ENCODE data around the gene DCUN1D3. TPM values are rescaled to one million over a fixed set of nuclear protein-coding genes. Genes with fewer than 3 reads are reported as not detected.

The DCUN1D3 gene
- polyA plus RNA-seq, 1 donor (not counting 4 experiments of a cell fraction or from before 2014, with no cell fraction given) = 9.4 TPM

DNA sequence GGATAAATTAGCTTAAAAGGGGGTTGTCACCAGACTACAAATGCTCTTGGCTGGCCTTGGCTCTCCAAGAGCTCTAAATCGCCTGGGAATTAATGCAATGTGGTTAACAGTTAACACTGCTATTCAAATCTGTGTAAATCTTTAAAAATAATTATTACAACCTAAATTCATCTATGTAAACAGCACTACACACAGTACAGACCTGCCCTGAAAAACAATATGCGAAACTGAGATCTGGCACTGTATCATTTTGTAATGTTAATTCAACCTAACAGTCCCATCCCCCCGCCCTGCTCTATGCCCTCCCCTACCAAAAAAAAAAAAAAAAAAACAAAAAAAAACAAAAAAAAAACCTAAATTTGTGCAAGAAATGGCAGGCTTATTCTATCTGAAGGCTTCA is 40.9 kb downstream of the DCUN1D3 start:
- Histone ChIP-seq H3K36me3 (ENCODE audit: control insufficient read depth in 2 of 2, extremely low read depth in 1 of 2, insufficient read depth in 2 of 2, low read length in 2 of 2) (peaks cover 24 to 29% of the 10 kb centered on the region in 2 experiments), H3K4me3 (ENCODE audit: control insufficient read depth in 2 of 3, extremely low read depth in 1 of 3, insufficient read depth in 2 of 3, low read depth in 1 of 3, low read length in 3 of 3) (no peak overlapping the region), H3K27ac (ENCODE audit: control insufficient read depth, insufficient read depth, low read length) (no peak overlapping the region), H3K9me1 (ENCODE audit: control insufficient read depth, extremely low read depth, insufficient read depth, low read length) (no peaks in the 10 kb centered on the region), H4K20me1 (ENCODE audit: control insufficient read depth, extremely low read depth, insufficient read depth, low read length) (no peaks in the 10 kb centered on the region), H3K4me1 (ENCODE audit: control insufficient read depth, extremely low read depth, insufficient read depth, low read length) (peaks cover 4% of the 10 kb centered on the region), H3K9ac (ENCODE audit: control insufficient read depth, extremely low read depth, insufficient read depth, low read length) (no peak overlapping the region), H2AFZ (ENCODE audit: control insufficient read depth, low read length) (no peak overlapping the region), H3K27me3 (ENCODE audit: control insufficient read depth, extremely low read depth, insufficient read depth, low read length) (no peaks in the 10 kb centered on the region), H3K9me3 (ENCODE audit: control insufficient read depth, low read depth, low read length) (no peaks in the 10 kb centered on the region), H3K4me2 (ENCODE audit: control insufficient read depth, extremely low read depth, insufficient read depth, low read depth, low read length) (no peak overlapping the region), H3K79me2 (ENCODE audit: control insufficient read depth, insufficient read depth, low read length) (peaks cover 26% of the 10 kb centered on the region)
- TF ChIP-seq, protein P1, sequence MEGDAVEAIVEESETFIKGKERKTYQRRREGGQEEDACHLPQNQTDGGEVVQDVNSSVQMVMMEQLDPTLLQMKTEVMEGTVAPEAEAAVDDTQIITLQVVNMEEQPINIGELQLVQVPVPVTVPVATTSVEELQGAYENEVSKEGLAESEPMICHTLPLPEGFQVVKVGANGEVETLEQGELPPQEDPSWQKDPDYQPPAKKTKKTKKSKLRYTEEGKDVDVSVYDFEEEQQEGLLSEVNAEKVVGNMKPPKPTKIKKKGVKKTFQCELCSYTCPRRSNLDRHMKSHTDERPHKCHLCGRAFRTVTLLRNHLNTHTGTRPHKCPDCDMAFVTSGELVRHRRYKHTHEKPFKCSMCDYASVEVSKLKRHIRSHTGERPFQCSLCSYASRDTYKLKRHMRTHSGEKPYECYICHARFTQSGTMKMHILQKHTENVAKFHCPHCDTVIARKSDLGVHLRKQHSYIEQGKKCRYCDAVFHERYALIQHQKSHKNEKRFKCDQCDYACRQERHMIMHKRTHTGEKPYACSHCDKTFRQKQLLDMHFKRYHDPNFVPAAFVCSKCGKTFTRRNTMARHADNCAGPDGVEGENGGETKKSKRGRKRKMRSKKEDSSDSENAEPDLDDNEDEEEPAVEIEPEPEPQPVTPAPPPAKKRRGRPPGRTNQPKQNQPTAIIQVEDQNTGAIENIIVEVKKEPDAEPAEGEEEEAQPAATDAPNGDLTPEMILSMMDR (optimal IDR thresholded peaks at IDR 0.05 in 1 of 3, IDR thresholded peaks at IDR 0.05 in 1 of 3, conservative IDR thresholded peaks at IDR 0.05 in 1 of 3; ENCODE audit: extremely low read depth in 1 of 3, insufficient read depth in 2 of 3, low read length in 3 of 3) = no peak
- TF ChIP-seq EZH2 (IDR thresholded peaks at IDR 0.05; ENCODE audit: low read length) = no peak
- no peak for FAIRE-seq
- DNase-seq (ENCODE audit: low read depth, low spot score) = no peak
- dilution Hi-C loops (cut with MboI; ENCODE audit: extremely low pct_ligation_motif_present, low sequenced_read_pairs) = no loop called here

DNA sequence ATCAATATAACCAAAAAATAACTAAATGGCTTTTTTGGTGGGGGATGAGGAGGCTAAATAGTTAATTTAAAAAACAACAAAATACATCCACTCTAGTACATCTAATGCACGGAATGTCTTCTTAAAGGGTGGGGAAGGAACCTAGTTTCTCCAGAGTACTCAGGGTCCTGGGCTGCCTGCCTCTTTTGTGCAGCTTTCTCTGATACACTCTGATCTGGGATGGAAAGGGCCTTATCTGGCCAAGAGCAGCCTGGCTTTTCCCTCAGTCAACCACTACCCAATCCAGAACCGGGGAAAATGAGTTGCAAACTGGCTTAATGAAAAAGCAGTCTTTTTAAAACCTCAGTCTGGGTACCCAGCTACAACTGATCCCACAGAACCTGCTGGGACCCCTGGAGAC is 42.9 kb downstream of the DCUN1D3 start:
- FAIRE-seq = no peak
- no peak for DNase-seq (ENCODE audit: low read depth, low spot score)
- Histone ChIP-seq H3K27ac (ENCODE audit: control insufficient read depth, insufficient read depth, low read length) (no peak overlapping the region), H3K9me1 (ENCODE audit: control insufficient read depth, extremely low read depth, insufficient read depth, low read length) (no peaks in the 10 kb centered on the region), H3K79me2 (ENCODE audit: control insufficient read depth, insufficient read depth, low read length) (peaks cover 8% of the 10 kb centered on the region), H3K4me3 (ENCODE audit: control insufficient read depth in 2 of 3, extremely low read depth in 1 of 3, insufficient read depth in 2 of 3, low read depth in 1 of 3, low read length in 3 of 3) (no peak overlapping the region), H3K9me3 (ENCODE audit: control insufficient read depth, low read depth, low read length) (no peaks in the 10 kb centered on the region), H3K27me3 (ENCODE audit: control insufficient read depth, extremely low read depth, insufficient read depth, low read length) (no peaks in the 10 kb centered on the region), H3K4me2 (ENCODE audit: control insufficient read depth, extremely low read depth, insufficient read depth, low read depth, low read length) (no peak overlapping the region), H2AFZ (ENCODE audit: control insufficient read depth, low read length) (no peak overlapping the region), H4K20me1 (ENCODE audit: control insufficient read depth, extremely low read depth, insufficient read depth, low read length) (no peaks in the 10 kb centered on the region), H3K4me1 (ENCODE audit: control insufficient read depth, extremely low read depth, insufficient read depth, low read length) (peaks cover 11% of the 10 kb centered on the region), H3K36me3 (ENCODE audit: control insufficient read depth in 2 of 2, extremely low read depth in 1 of 2, insufficient read depth in 2 of 2, low read length in 2 of 2) (peaks cover 21 to 27% of the 10 kb centered on the region in 2 experiments), H3K9ac (ENCODE audit: control insufficient read depth, extremely low read depth, insufficient read depth, low read length) (no peak overlapping the region)
- dilution Hi-C loops (cut with MboI; ENCODE audit: extremely low pct_ligation_motif_present, low sequenced_read_pairs) = no loop called here
- TF ChIP-seq EZH2 (IDR thresholded peaks at IDR 0.05; ENCODE audit: low read length) = no peak
- TF ChIP-seq, protein P1 (optimal IDR thresholded peaks at IDR 0.05 in 1 of 3, IDR thresholded peaks at IDR 0.05 in 1 of 3, conservative IDR thresholded peaks at IDR 0.05 in 1 of 3; ENCODE audit: extremely low read depth in 1 of 3, insufficient read depth in 2 of 3, low read length in 3 of 3) = no peak

Data from keratinocyte (primary cell).